Measurements from ENCODE around the gene FLNA. TPM values are rescaled to one million over a fixed set of nuclear protein-coding genes. Genes with fewer than 3 reads are reported as not detected.
"Not testable (repeated sequence)": the region's sequence is repeated elsewhere in the genome, so short reads cannot be mapped to it uniquely, and the experiment has no call there.

Gene FLNA
- total and polyA plus RNA-seq, 2 donors: 164 to 412 TPM

DNA sequence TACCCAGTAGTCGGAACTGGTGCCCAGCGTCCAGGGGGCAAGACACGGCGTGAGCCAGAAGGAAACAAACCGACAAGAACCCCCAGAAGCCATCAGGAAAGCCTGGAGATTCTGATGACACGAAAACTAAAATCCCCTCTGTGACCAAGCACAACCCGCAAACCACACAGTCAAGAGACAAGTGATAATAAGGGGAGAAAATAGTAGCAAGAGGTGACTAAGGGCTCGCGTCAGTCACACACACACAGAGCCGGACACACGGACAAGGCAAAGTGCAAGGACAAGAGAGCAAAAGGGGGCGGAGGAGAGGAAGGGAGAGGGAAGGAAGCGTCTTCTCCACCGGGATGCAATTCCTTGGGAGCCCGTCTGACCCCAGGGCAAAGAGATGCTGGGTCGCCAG lies 14.2 kb upstream of the FLNA start:
- not testable (repeated sequence) for H3K27ac ChIP-seq (ENCODE audit: low read depth in 1 of 2, low read length in 1 of 2); H3K4me3 ChIP-seq (ENCODE audit: low read length in 2 of 2); H3K36me3 ChIP-seq (ENCODE audit: control insufficient read depth in 2 of 2, insufficient read depth in 2 of 2, low read length in 1 of 2); H3K4me1 ChIP-seq (ENCODE audit: control insufficient read depth in 2 of 2, insufficient read depth in 2 of 2, low read length in 2 of 2); DNase-seq (ENCODE audit: low read depth in 6 of 9, low spot score in 9 of 9); H3K27me3 ChIP-seq (ENCODE audit: control insufficient read depth in 2 of 2, insufficient read depth in 1 of 2, low read length in 1 of 2); H3K9me3 ChIP-seq (ENCODE audit: control insufficient read depth in 2 of 2, insufficient read depth in 1 of 2, low read length in 1 of 2)
- WGBS: no CpG with 5 or more reads among the region's 16 CpGs

GRCh38 chrX:154388094-154388493 lies 13.7 kb upstream of the FLNA start:
- not testable (repeated sequence) for DNase-seq (ENCODE audit: low read depth in 6 of 9, low spot score in 9 of 9); H3K9me3 ChIP-seq (ENCODE audit: control insufficient read depth in 2 of 2, insufficient read depth in 1 of 2, low read length in 1 of 2); H3K27ac ChIP-seq (ENCODE audit: low read depth in 1 of 2, low read length in 1 of 2); H3K27me3 ChIP-seq (ENCODE audit: control insufficient read depth in 2 of 2, insufficient read depth in 1 of 2, low read length in 1 of 2); H3K36me3 ChIP-seq (ENCODE audit: control insufficient read depth in 2 of 2, insufficient read depth in 2 of 2, low read length in 1 of 2); H3K4me3 ChIP-seq (ENCODE audit: low read length in 2 of 2); H3K4me1 ChIP-seq (ENCODE audit: control insufficient read depth in 2 of 2, insufficient read depth in 2 of 2, low read length in 2 of 2)
- WGBS: no CpG with 5 or more reads among the region's 20 CpGs

- DNase-seq (ENCODE audit: low read depth in 6 of 9, low spot score in 9 of 9): no peak
- Histone ChIP-seq H3K9me3 (ENCODE audit: control insufficient read depth in 2 of 2, insufficient read depth in 1 of 2, low read length in 1 of 2) (peaks cover 0 to 5% of the 10 kb centered on the region in 2 donors), H3K36me3 (ENCODE audit: control insufficient read depth in 2 of 2, insufficient read depth in 2 of 2, low read length in 1 of 2) (peaks cover 0 to 3% of the 10 kb centered on the region in 2 donors), H3K27ac (ENCODE audit: low read depth in 1 of 2, low read length in 1 of 2) (no peak overlapping the region), H3K27me3 (ENCODE audit: control insufficient read depth in 2 of 2, insufficient read depth in 1 of 2, low read length in 1 of 2) (no peaks in the 10 kb centered on the region), H3K4me3 (ENCODE audit: low read length in 2 of 2) (no peak overlapping the region), H3K4me1 (ENCODE audit: control insufficient read depth in 2 of 2, insufficient read depth in 2 of 2, low read length in 2 of 2) (peaks cover 8 to 11% of the 10 kb centered on the region in 2 donors)
- WGBS: 78% methylated on average over 8 of the region's 8 CpGs
Observed at GRCh38 chrX:154384284-154384892, 10.0 kb upstream of the FLNA start.

- 93% methylated on average over 14 of the region's 14 CpGs for WGBS
- H3K4me1 ChIP-seq (ENCODE audit: control insufficient read depth in 2 of 2, insufficient read depth in 2 of 2, low read length in 2 of 2): peaks cover 8 to 11% of the 10 kb centered on the region in 2 donors
- no peak overlapping the region for H3K27ac ChIP-seq (ENCODE audit: low read depth in 1 of 2, low read length in 1 of 2)
Observed at GRCh38 chrX:154383359-154384283, 9.2 kb upstream of the FLNA start.

DNA sequence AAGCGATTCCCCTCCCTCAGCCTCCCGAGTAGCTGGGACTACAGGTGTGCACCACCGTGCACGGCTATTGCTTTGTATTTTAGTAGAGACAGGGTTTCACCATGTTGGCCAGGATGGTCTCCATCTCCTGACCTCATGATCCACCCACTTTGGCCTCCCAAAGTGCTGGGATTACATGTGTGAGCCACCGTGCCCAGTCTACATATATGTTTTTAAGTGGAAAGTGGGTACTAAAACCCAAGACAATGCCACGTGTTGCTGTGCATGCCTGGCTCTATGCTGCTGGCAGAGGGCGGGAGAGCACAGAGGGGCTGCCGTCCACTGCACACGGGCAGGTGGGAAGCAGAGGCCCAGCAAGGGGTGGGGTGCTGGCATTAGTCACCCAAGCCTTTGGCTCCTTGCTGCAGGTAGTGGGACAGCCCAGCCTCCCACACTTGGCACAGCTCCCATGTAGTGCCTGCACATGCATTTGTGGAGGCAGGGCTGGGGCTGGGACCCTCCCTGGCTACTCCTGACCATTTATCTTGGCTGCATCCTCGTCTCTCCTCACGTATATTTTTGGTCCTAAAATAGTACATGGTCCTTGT lies 8.1 kb upstream of the FLNA start:
- peaks cover 0 to 3% of the 10 kb centered on the region in 2 donors for H3K36me3 ChIP-seq (ENCODE audit: control insufficient read depth in 2 of 2, insufficient read depth in 2 of 2, low read length in 1 of 2)
- peaks cover 0 to 14% of the 10 kb centered on the region in 2 donors for H3K9me3 ChIP-seq (ENCODE audit: control insufficient read depth in 2 of 2, insufficient read depth in 1 of 2, low read length in 1 of 2)
- no peaks in the 10 kb centered on the region for H3K27me3 ChIP-seq (ENCODE audit: control insufficient read depth in 2 of 2, insufficient read depth in 1 of 2, low read length in 1 of 2)
- H3K27ac ChIP-seq (ENCODE audit: low read depth in 1 of 2, low read length in 1 of 2): no peak overlapping the region
- H3K4me1 ChIP-seq (ENCODE audit: control insufficient read depth in 2 of 2, insufficient read depth in 2 of 2, low read length in 2 of 2): peaks cover 8 to 17% of the 10 kb centered on the region in 2 donors
- no peak overlapping the region for H3K4me3 ChIP-seq (ENCODE audit: low read length in 2 of 2)
- DNase-seq (ENCODE audit: low read depth in 6 of 9, low spot score in 9 of 9): no peak
- 96% methylated on average over 11 of the region's 11 CpGs for WGBS

More at GRCh38 chrX:154383359-154384283, 9.2 kb upstream of the FLNA start:
- Histone ChIP-seq H3K4me3 (ENCODE audit: low read length in 2 of 2) (no peak overlapping the region), H3K9me3 (ENCODE audit: control insufficient read depth in 2 of 2, insufficient read depth in 1 of 2, low read length in 1 of 2) (peaks cover 0 to 8% of the 10 kb centered on the region in 2 donors), H3K27me3 (ENCODE audit: control insufficient read depth in 2 of 2, insufficient read depth in 1 of 2, low read length in 1 of 2) (no peaks in the 10 kb centered on the region), H3K36me3 (ENCODE audit: control insufficient read depth in 2 of 2, insufficient read depth in 2 of 2, low read length in 1 of 2) (peaks cover 0 to 3% of the 10 kb centered on the region in 2 donors)
- no peak for DNase-seq (ENCODE audit: low read depth in 6 of 9, low spot score in 9 of 9)

GRCh38 chrX:154381271-154381670 lies 6.8 kb upstream of the FLNA start:
- H3K27me3 ChIP-seq (ENCODE audit: control insufficient read depth in 2 of 2, insufficient read depth in 1 of 2, low read length in 1 of 2): peaks cover 0 to 2% of the 10 kb centered on the region in 2 donors
- no peak overlapping the region for H3K4me3 ChIP-seq (ENCODE audit: low read length in 2 of 2)
- DNase-seq (ENCODE audit: low read depth in 6 of 9, low spot score in 9 of 9): no peak
- peaks cover 8 to 25% of the 10 kb centered on the region in 2 donors for H3K4me1 ChIP-seq (ENCODE audit: control insufficient read depth in 2 of 2, insufficient read depth in 2 of 2, low read length in 2 of 2)
- 96% methylated on average over 6 of the region's 6 CpGs for WGBS
- peaks cover 0 to 14% of the 10 kb centered on the region in 2 donors for H3K9me3 ChIP-seq (ENCODE audit: control insufficient read depth in 2 of 2, insufficient read depth in 1 of 2, low read length in 1 of 2)
- peaks cover 0 to 3% of the 10 kb centered on the region in 2 donors for H3K36me3 ChIP-seq (ENCODE audit: control insufficient read depth in 2 of 2, insufficient read depth in 2 of 2, low read length in 1 of 2)
- no peak overlapping the region for H3K27ac ChIP-seq (ENCODE audit: low read depth in 1 of 2, low read length in 1 of 2)

GRCh38 chrX:154380787-154381186 lies 6.4 kb upstream of the FLNA start:
- H3K9me3 ChIP-seq (ENCODE audit: control insufficient read depth in 2 of 2, insufficient read depth in 1 of 2, low read length in 1 of 2): peaks cover 0 to 14% of the 10 kb centered on the region in 2 donors
- no peak for DNase-seq (ENCODE audit: low read depth in 6 of 9, low spot score in 9 of 9)
- H3K27ac ChIP-seq (ENCODE audit: low read depth in 1 of 2, low read length in 1 of 2): no peak overlapping the region
- peaks cover 8 to 25% of the 10 kb centered on the region in 2 donors for H3K4me1 ChIP-seq (ENCODE audit: control insufficient read depth in 2 of 2, insufficient read depth in 2 of 2, low read length in 2 of 2)
- peaks cover 0 to 2% of the 10 kb centered on the region in 2 donors for H3K27me3 ChIP-seq (ENCODE audit: control insufficient read depth in 2 of 2, insufficient read depth in 1 of 2, low read length in 1 of 2)
- no peak overlapping the region for H3K4me3 ChIP-seq (ENCODE audit: low read length in 2 of 2)
- peaks cover 0 to 3% of the 10 kb centered on the region in 2 donors for H3K36me3 ChIP-seq (ENCODE audit: control insufficient read depth in 2 of 2, insufficient read depth in 2 of 2, low read length in 1 of 2)
- 95% methylated on average over 14 of the region's 14 CpGs for WGBS

- peaks cover 0 to 7% of the 10 kb centered on the region in 2 donors for H3K27me3 ChIP-seq (ENCODE audit: control insufficient read depth in 2 of 2, insufficient read depth in 1 of 2, low read length in 1 of 2)
- peaks cover 8 to 25% of the 10 kb centered on the region in 2 donors for H3K4me1 ChIP-seq (ENCODE audit: control insufficient read depth in 2 of 2, insufficient read depth in 2 of 2, low read length in 2 of 2)
- H3K4me3 ChIP-seq (ENCODE audit: low read length in 2 of 2): peak overlapping the region; percentile 59 to 70
- peaks cover 0 to 3% of the 10 kb centered on the region in 2 donors for H3K36me3 ChIP-seq (ENCODE audit: control insufficient read depth in 2 of 2, insufficient read depth in 2 of 2, low read length in 1 of 2)
- peak overlapping the region in 1 of 2 donors; percentile 86 for H3K27ac ChIP-seq (ENCODE audit: low read depth in 1 of 2, low read length in 1 of 2)
- 71% methylated on average over 13 of the region's 13 CpGs for WGBS
- H3K9me3 ChIP-seq (ENCODE audit: control insufficient read depth in 2 of 2, insufficient read depth in 1 of 2, low read length in 1 of 2): peaks cover 0 to 14% of the 10 kb centered on the region in 2 donors
- no peak for DNase-seq (ENCODE audit: low read depth in 6 of 9, low spot score in 9 of 9)
Observed at GRCh38 chrX:154380153-154380552, 5.7 kb upstream of the FLNA start.

GRCh38 chrX:154379569-154379951 lies 5.1 kb upstream of the FLNA start:
- peak overlapping the region; percentile 86 to 88 for H3K27ac ChIP-seq (ENCODE audit: low read depth in 1 of 2, low read length in 1 of 2)
- peak overlapping the region; percentile 59 to 70 for H3K4me3 ChIP-seq (ENCODE audit: low read length in 2 of 2)
- no peak for DNase-seq (ENCODE audit: low read depth in 6 of 9, low spot score in 9 of 9)
- peaks cover 0 to 3% of the 10 kb centered on the region in 2 donors for H3K36me3 ChIP-seq (ENCODE audit: control insufficient read depth in 2 of 2, insufficient read depth in 2 of 2, low read length in 1 of 2)
- WGBS: under 1% methylated on average over 38 of the region's 38 CpGs
- H3K4me1 ChIP-seq (ENCODE audit: control insufficient read depth in 2 of 2, insufficient read depth in 2 of 2, low read length in 2 of 2): peaks cover 8 to 25% of the 10 kb centered on the region in 2 donors
- peaks cover 0 to 17% of the 10 kb centered on the region in 2 donors for H3K9me3 ChIP-seq (ENCODE audit: control insufficient read depth in 2 of 2, insufficient read depth in 1 of 2, low read length in 1 of 2)
- peaks cover 5 to 13% of the 10 kb centered on the region in 2 donors for H3K27me3 ChIP-seq (ENCODE audit: control insufficient read depth in 2 of 2, insufficient read depth in 1 of 2, low read length in 1 of 2)
